ENCODE data around the gene CDKN2B.

- TF ChIP-seq CTCF (conservative IDR thresholded peaks at IDR 0.05; ENCODE audit: low read length) (no peak), EZH2phosphoT487 (IDR thresholded peaks at IDR 0.05; ENCODE audit: borderline replicate concordance) (no peak)
Measured at GRCh38 chr9:22005702-22006606, 3.2 kb downstream of the CDKN2B start.

Measured in Loucy (cell line).